Occipital lobe (tissue), 2 donors: ENCODE data around the gene CLCNKA. TPM values are rescaled to one million over a fixed set of nuclear protein-coding genes. Genes with fewer than 3 reads are reported as not detected.
"Not testable (repeated sequence)": the region's sequence is repeated elsewhere in the genome, so short reads cannot be mapped to it uniquely, and the experiment has no call there.

Source experiments
- DNase-seq: peaks from one replicate; lab custom pipeline; 2025; lab: John Stamatoyannopoulos, UW
- total RNA-seq: library from RNA; depleted of rRNA; stranded (reverse); fragments of >200 nt; gene quantifications from one replicate; pipeline ENCODE4 v1.2.3, GENCODE V29; 2014

CLCNKA gene
- total RNA-seq = not detected

- DNase-seq = no peak
Observed at GRCh38 chr1:16021681-16022080, at the start of gene CLCNKA. Gene CLCNKA, plus strand, starts transcription at chr1:16022036. Its CDS starts 584 bp downstream, at chr1:16022620.

- no peak for DNase-seq
Observed at GRCh38 chr1:15972409-15972808, 49.4 kb upstream of the CLCNKA start.

- no peak for DNase-seq
Observed at GRCh38 chr1:15973772-15974171, 48.1 kb upstream of the CLCNKA start.

- DNase-seq = no peak
Observed at GRCh38 chr1:15974855-15975254, 47.0 kb upstream of the CLCNKA start.

- DNase-seq = peak; percentile 59
Observed at GRCh38 chr1:15975358-15975804, 46.5 kb upstream of the CLCNKA start.

- peak; percentile 81 for DNase-seq
Observed at GRCh38 chr1:15975805-15976680, 45.8 kb upstream of the CLCNKA start, which contains the start of gene ZBTB17. Gene ZBTB17, minus strand, starts transcription at chr1:15976101. Its CDS starts 27,606 bp downstream, at chr1:15948495.

GRCh38 chr1:15977947-15978346 is 43.9 kb upstream of the CLCNKA start:
- DNase-seq = not testable (repeated sequence)

- DNase-seq = no peak
Observed at GRCh38 chr1:15981679-15982078, 40.2 kb upstream of the CLCNKA start.

GRCh38 chr1:15983275-15983674 is 38.6 kb upstream of the CLCNKA start:
- no peak for DNase-seq

GRCh38 chr1:15985611-15986297 is 36.1 kb upstream of the CLCNKA start:
- no peak for DNase-seq

GRCh38 chr1:15988856-15989736 is 32.7 kb upstream of the CLCNKA start:
- no peak for DNase-seq

GRCh38 chr1:15989776-15990175 is 32.1 kb upstream of the CLCNKA start:
- DNase-seq = no peak

GRCh38 chr1:15991427-15992186 is 30.2 kb upstream of the CLCNKA start:
- DNase-seq = no peak

- no peak for DNase-seq
Observed at GRCh38 chr1:15992187-15992553, 29.7 kb upstream of the CLCNKA start.

- no peak for DNase-seq
Observed at GRCh38 chr1:15992582-15993500, 29.0 kb upstream of the CLCNKA start.

GRCh38 chr1:15993666-15994065 is 28.2 kb upstream of the CLCNKA start:
- DNase-seq = no peak

GRCh38 chr1:15994081-15994480 is 27.8 kb upstream of the CLCNKA start:
- DNase-seq = no peak

GRCh38 chr1:15994590-15995351 is 27.1 kb upstream of the CLCNKA start:
- no peak for DNase-seq

- no peak for DNase-seq
Observed at GRCh38 chr1:15997076-15997585, 24.7 kb upstream of the CLCNKA start.
